Loucy (cell line): ENCODE measurements around the gene ADAMTS13.

Source experiments
- H2AFZ ChIP-seq: fragments of 200-600 bp; sonication (generic); 2 replicates; pipeline ENCODE4 v1.6.0; 2016; ENCODE audit warnings: antibody characterized with exemption, mild to moderate bottlenecking, low read length, moderate library complexity
- H3F3A ChIP-seq: fragments of 200-600 bp; 2 replicates; pipeline ENCODE4 v1.6.0; 2016; ENCODE audit warnings: antibody characterized with exemption, low read depth, mild to moderate bottlenecking
- H3K27me3 ChIP-seq: fragments of 200-600 bp; sonication (generic); 2 replicates; pipeline ENCODE4 v1.6.1; 2014; ENCODE audit warnings: low read length, mild to moderate bottlenecking; ENCODE audit not compliant: insufficient read depth, poor library complexity, severe bottlenecking
- H3K36me3 ChIP-seq: fragments of 200-600 bp; sonication (generic); 2 replicates; pipeline ENCODE4 v1.6.1; 2016; ENCODE audit warnings: low read length; ENCODE audit not compliant: insufficient read depth
- H3K4me1 ChIP-seq: fragments of 200-600 bp; sonication (generic); 2 replicates; pipeline ENCODE4 v1.5.1; 2014; ENCODE audit warnings: low read length, mild to moderate bottlenecking; ENCODE audit not compliant: insufficient read depth, poor library complexity, severe bottlenecking
- H3K4me2 ChIP-seq: fragments of 200-600 bp; sonication (generic); 2 replicates; pipeline ENCODE4 v1.6.0; 2014; ENCODE audit warnings: antibody characterized with exemption, low read length, low read depth, mild to moderate bottlenecking; ENCODE audit not compliant: poor library complexity, severe bottlenecking
- H3K4me3 ChIP-seq: fragments of 200-600 bp; sonication (generic); 2 replicates; pipeline ENCODE4 v1.5.1; 2014; ENCODE audit warnings: low read length, mild to moderate bottlenecking, mixed read lengths; ENCODE audit not compliant: poor library complexity, severe bottlenecking
- H3K79me2 ChIP-seq: fragments of 200-600 bp; sonication (generic); 2 replicates; pipeline ENCODE4 v1.6.1; 2014; ENCODE audit warnings: low read length; ENCODE audit not compliant: insufficient read depth
- H3K9ac ChIP-seq: fragments of 200-600 bp; sonication (generic); 2 replicates; pipeline ENCODE4 v1.6.0; 2014; ENCODE audit warnings: mild to moderate bottlenecking, low read depth, low read length, moderate library complexity; ENCODE audit not compliant: poor library complexity, severe bottlenecking
- H3K9me2 ChIP-seq: fragments of 200-600 bp; sonication (generic); replicated peaks from 2 replicates; pipeline ENCODE4 v1.6.1; 2016; ENCODE audit warnings: low read depth, low read length, mixed read lengths
- H3K9me3 ChIP-seq: fragments of 200-600 bp; sonication (generic); 2 replicates; pipeline ENCODE4 v1.6.1; 2014; ENCODE audit warnings: mild to moderate bottlenecking, antibody characterized with exemption, low read length, low read depth; ENCODE audit not compliant: insufficient read depth
- H4K20me1 ChIP-seq: fragments of 200-600 bp; sonication (generic); 2 replicates; pipeline ENCODE4 v1.6.0; 2014; ENCODE audit warnings: antibody characterized with exemption, low read length, mild to moderate bottlenecking; ENCODE audit not compliant: insufficient read depth, poor library complexity, severe bottlenecking
- CTCF ChIP-seq: fragments of 200-600 bp; sonication (generic); conservative IDR thresholded peaks from 2 replicates; pipeline ENCODE4 v1.5.1; 2014; ENCODE audit warnings: mild to moderate bottlenecking, antibody characterized with exemption, low read length
- EZH2phosphoT487 ChIP-seq: fragments of 200-600 bp; IDR thresholded peaks from 2 replicates; pipeline ENCODE4 v1.6.1; 2018; ENCODE audit warnings: antibody characterized with exemption, mild to moderate bottlenecking, moderate library complexity, borderline replicate concordance

The ADAMTS13 gene

GRCh38 chr9:133428617-133429101 lies 6.5 kb downstream of the ADAMTS13 start:
- Histone ChIP-seq H3K9ac (no peak overlapping the region), H3K4me2 (no peak overlapping the region), H2AFZ (no peak overlapping the region), H3K4me1 (no peaks in the 10 kb centered on the region), H3K36me3 (no peaks in the 10 kb centered on the region), H3K4me3 (no peak overlapping the region), H4K20me1 (no peaks in the 10 kb centered on the region), H3K27me3 (no peaks in the 10 kb centered on the region), H3K9me2 (no peaks in the 10 kb centered on the region), H3K9me3 (no peaks in the 10 kb centered on the region; the same call in 1 of the 2 replicates), H3F3A (no peaks in the 10 kb centered on the region), H3K79me2 (no peaks in the 10 kb centered on the region)
- TF ChIP-seq EZH2phosphoT487, result no peak
- TF ChIP-seq CTCF, result no peak

- no peaks in the 10 kb centered on the region for H3K27me3 ChIP-seq
- H2AFZ ChIP-seq, result no peak overlapping the region
- H4K20me1 ChIP-seq, result no peaks in the 10 kb centered on the region
- no peak overlapping the region for H3K4me2 ChIP-seq
- H3K9me2 ChIP-seq, result no peaks in the 10 kb centered on the region
- no peak overlapping the region for H3K4me3 ChIP-seq
- H3K9me3 ChIP-seq, result no peaks in the 10 kb centered on the region; the same call in 1 of the 2 replicates
- no peak overlapping the region for H3K9ac ChIP-seq
- no peaks in the 10 kb centered on the region for H3K4me1 ChIP-seq
- no peaks in the 10 kb centered on the region for H3F3A ChIP-seq
- no peaks in the 10 kb centered on the region for H3K79me2 ChIP-seq
- TF ChIP-seq CTCF, result no peak
- no peaks in the 10 kb centered on the region for H3K36me3 ChIP-seq
Observed at GRCh38 chr9:133429214-133429613, 7.0 kb downstream of the ADAMTS13 start.

GRCh38 chr9:133429641-133430161 lies 7.5 kb downstream of the ADAMTS13 start:
- no peak for TF ChIP-seq EZH2phosphoT487
- no peak for TF ChIP-seq CTCF
- no peaks in the 10 kb centered on the region for H3K9me2 ChIP-seq
- no peaks in the 10 kb centered on the region for H3F3A ChIP-seq
- H3K36me3 ChIP-seq, result no peaks in the 10 kb centered on the region
- H3K9me3 ChIP-seq, result no peaks in the 10 kb centered on the region; the same call in 1 of the 2 replicates
- H3K79me2 ChIP-seq, result no peaks in the 10 kb centered on the region
- no peaks in the 10 kb centered on the region for H3K27me3 ChIP-seq
- no peak overlapping the region for H2AFZ ChIP-seq
- H4K20me1 ChIP-seq, result no peaks in the 10 kb centered on the region
- H3K9ac ChIP-seq, result no peak overlapping the region
- no peaks in the 10 kb centered on the region for H3K4me1 ChIP-seq
- no peak overlapping the region for H3K4me2 ChIP-seq
- no peak overlapping the region for H3K4me3 ChIP-seq
